Activated CD8-positive, alpha-beta memory T cell treated with anti-CD3 and anti-CD28 coated beads, Interleukin-2, amount 50 U/mL, for 48 hours (primary cell): ENCODE measurements around the gene ZNF827.
"Not testable (repeated sequence)": the region's sequence is repeated elsewhere in the genome, so short reads cannot be mapped to it uniquely, and the experiment has no call there.

Source experiments
- DNase-seq: peaks from one replicate; pipeline ENCODE4 v3.0.0-alpha.2; 2020

Gene ZNF827

GRCh38 chr4:145861336-145862318 is 77.0 kb downstream of the ZNF827 start:
- no peak for DNase-seq

GRCh38 chr4:145860897-145861296 is 77.7 kb downstream of the ZNF827 start:
- DNase-seq: no peak

GRCh38 chr4:145860446-145860845 is 78.2 kb downstream of the ZNF827 start:
- DNase-seq: no peak

GRCh38 chr4:145859926-145860325 is 78.7 kb downstream of the ZNF827 start:
- DNase-seq: no peak

GRCh38 chr4:145859426-145859825 is 79.2 kb downstream of the ZNF827 start:
- DNase-seq: no peak

- no peak for DNase-seq
Measured at GRCh38 chr4:145852256-145852839, 86.3 kb downstream of the ZNF827 start.

GRCh38 chr4:145851511-145852201 is 87.0 kb downstream of the ZNF827 start:
- DNase-seq: no peak

- DNase-seq: no peak
Measured at GRCh38 chr4:145847764-145848163, 90.9 kb downstream of the ZNF827 start.

- no peak for DNase-seq
Measured at GRCh38 chr4:145845118-145845517, 93.5 kb downstream of the ZNF827 start.

GRCh38 chr4:145843639-145844038 is 95.0 kb downstream of the ZNF827 start:
- DNase-seq: no peak

- DNase-seq: no peak
Measured at GRCh38 chr4:145843148-145843547, 95.5 kb downstream of the ZNF827 start.

GRCh38 chr4:145842224-145842887 is 96.3 kb downstream of the ZNF827 start:
- no peak for DNase-seq

GRCh38 chr4:145840801-145841200 is 97.8 kb downstream of the ZNF827 start:
- DNase-seq: no peak

GRCh38 chr4:145840162-145840768 is 98.4 kb downstream of the ZNF827 start:
- DNase-seq: no peak

- DNase-seq: no peak
Measured at GRCh38 chr4:145839151-145839550, 99.5 kb downstream of the ZNF827 start.

- not testable (repeated sequence) for DNase-seq
Measured at GRCh38 chr4:145832384-145832783, 106.2 kb downstream of the ZNF827 start.

GRCh38 chr4:145830699-145831098 is 107.9 kb downstream of the ZNF827 start:
- no peak for DNase-seq

- DNase-seq: peak; percentile 70
Measured at GRCh38 chr4:145829629-145830395, 108.8 kb downstream of the ZNF827 start.

- no peak for DNase-seq
Measured at GRCh38 chr4:145828802-145829485, 109.7 kb downstream of the ZNF827 start.

GRCh38 chr4:145827885-145828284 is 110.7 kb downstream of the ZNF827 start:
- no peak for DNase-seq

- DNase-seq: no peak
Measured at GRCh38 chr4:145825255-145825654, 113.4 kb downstream of the ZNF827 start.
